Transverse colon (tissue), 4 donors: ENCODE data around the gene CD14.

Experiments
- EP300 ChIP-seq: sonication (generic); formaldehyde crosslinking; IDR thresholded peaks from one replicate; pipeline ENCODE4 v1.6.1; 2017; ENCODE audit warnings: antibody characterized with exemption, low read depth
- POLR2A ChIP-seq: fragments of 450-650 bp; IDR thresholded peaks from one replicate; pipeline ENCODE4 v1.6.1; 2016; ENCODE audit warnings: antibody characterized with exemption, mild to moderate bottlenecking, moderate library complexity
- POLR2AphosphoS5 ChIP-seq, 3 donors: sonication (generic); formaldehyde crosslinking; IDR thresholded peaks; one replicate each; pipeline ENCODE4 v1.6.1; 2016; ENCODE audit warnings: antibody characterized with exemption in 3 of 3
- TF ChIP-seq, protein P1 (sequence below), 5 experiments: fragments of 200-600 bp in 3 of 5; fragments of 450-650 bp in 2 of 5; sonication (generic) in 3 of 5; IDR thresholded peaks; 1 replicate in 2 of 5; 2 replicates in 3 of 5; pipeline ENCODE4 v1.5.1; 2016 to 2017; ENCODE audit warnings: antibody characterized with exemption in 5 of 5, inconsistent platforms in 3 of 5, mild to moderate bottlenecking in 2 of 5, moderate library complexity in 1 of 5

DNA sequence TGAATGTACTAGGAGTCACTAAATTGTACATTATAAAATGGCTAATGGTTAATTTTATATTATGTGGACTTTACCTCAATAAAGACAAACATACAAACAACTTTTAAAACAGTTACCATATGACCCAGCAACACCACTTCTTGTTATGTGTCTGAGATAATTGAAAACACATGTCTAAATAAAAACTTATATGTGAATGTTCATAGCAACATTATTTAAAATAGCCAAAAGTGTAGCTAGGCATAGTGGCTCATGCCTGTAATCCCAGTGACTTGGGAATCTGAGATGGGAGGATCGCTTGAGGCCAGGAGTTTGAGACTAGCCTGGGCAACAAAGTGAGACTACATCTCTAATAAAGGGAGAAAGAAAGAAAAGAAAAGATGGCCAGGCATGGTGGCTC, 45.5 kb downstream of the CD14 start:
- TF ChIP-seq, protein P1, sequence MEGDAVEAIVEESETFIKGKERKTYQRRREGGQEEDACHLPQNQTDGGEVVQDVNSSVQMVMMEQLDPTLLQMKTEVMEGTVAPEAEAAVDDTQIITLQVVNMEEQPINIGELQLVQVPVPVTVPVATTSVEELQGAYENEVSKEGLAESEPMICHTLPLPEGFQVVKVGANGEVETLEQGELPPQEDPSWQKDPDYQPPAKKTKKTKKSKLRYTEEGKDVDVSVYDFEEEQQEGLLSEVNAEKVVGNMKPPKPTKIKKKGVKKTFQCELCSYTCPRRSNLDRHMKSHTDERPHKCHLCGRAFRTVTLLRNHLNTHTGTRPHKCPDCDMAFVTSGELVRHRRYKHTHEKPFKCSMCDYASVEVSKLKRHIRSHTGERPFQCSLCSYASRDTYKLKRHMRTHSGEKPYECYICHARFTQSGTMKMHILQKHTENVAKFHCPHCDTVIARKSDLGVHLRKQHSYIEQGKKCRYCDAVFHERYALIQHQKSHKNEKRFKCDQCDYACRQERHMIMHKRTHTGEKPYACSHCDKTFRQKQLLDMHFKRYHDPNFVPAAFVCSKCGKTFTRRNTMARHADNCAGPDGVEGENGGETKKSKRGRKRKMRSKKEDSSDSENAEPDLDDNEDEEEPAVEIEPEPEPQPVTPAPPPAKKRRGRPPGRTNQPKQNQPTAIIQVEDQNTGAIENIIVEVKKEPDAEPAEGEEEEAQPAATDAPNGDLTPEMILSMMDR (IDR thresholded peaks at IDR 0.05) = no peak
- TF ChIP-seq EP300 = no peak
- TF ChIP-seq POLR2AphosphoS5 (IDR thresholded peaks at IDR 0.05) = no peak
- TF ChIP-seq POLR2A = no peak
